H7 (cell line): ENCODE results near the gene PTGR3. TPM values are rescaled to one million over a fixed set of nuclear protein-coding genes. Genes with fewer than 3 reads are reported as not detected.
A peak's percentile ranks its signal among the peaks of the same experiment; 100 is the strongest.

Experiments
- DNase-seq: peaks from one replicate; pipeline ENCODE4 v3.0.0; 2012
- H3K27me3 ChIP-seq: 2 replicates; pipeline ENCODE4 v1.6.0; 2011; ENCODE audit warnings: mild to moderate bottlenecking, low read length; ENCODE audit not compliant: control insufficient read depth, insufficient read depth
- H3K36me3 ChIP-seq: replicated peaks from 2 replicates; pipeline ENCODE4 v1.5.1; 2011; ENCODE audit warnings: low read length; ENCODE audit not compliant: control insufficient read depth, insufficient read depth
- H3K4me3 ChIP-seq: 2 replicates; pipeline ENCODE4 v1.5.1; 2011; ENCODE audit warnings: low read depth, mild to moderate bottlenecking, control low read depth, low read length, moderate library complexity; ENCODE audit not compliant: insufficient read depth
- total RNA-seq: library from RNA; depleted of rRNA; stranded (reverse); fragments of >200 nt; shearing (Covaris generic); gene quantifications from 2 replicates; pipeline ENCODE4 v1.2.3, GENCODE V29; 2014

PTGR3 gene
- total RNA-seq, 1 experiment from 2014 or later: 18.1 TPM

DNA sequence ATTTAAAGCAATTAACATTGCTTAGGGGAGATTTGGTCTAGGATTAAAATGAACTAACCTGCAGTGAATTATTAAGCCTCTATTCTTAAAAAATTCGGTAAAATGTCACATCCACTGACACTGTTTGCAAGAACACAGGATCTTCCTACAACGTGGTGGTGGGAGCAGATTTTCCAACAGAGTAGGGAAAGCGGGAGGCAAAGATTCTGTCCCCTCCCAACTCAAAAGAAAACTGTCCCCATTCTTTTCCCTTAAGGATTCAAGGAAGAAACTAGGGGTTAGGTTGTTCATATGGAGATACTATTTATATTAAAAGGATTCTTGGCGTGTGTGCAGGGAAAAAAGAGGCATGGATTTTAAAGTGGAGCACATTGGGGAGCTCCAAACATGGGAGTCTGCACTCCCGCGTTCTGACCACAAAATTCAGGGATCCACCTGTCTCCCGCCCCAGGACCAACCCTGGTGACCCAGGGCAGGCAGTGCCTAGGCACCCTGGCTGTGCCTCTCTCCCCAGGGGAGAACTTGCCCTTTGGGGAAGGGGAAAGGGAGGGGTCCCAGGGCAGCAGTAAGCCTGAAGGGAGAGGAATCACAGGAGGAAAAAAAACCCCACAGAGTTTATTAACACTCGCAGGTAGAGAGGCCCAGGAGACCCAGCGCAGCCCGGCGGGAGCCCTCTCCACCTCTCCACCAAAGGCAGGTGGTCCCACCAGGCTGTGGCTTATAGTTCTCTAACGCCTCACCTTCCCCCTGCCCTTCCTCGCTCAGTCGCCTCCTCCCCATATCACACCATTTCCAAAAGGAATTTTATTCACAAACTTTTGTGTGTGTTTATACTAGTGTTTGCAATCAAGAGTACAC lies 2.3 kb downstream of the PTGR3 start:
- peak overlapping the region; percentile 80; the same call in 1 of the 2 replicates for H3K4me3 ChIP-seq
- H3K27me3 ChIP-seq: peaks cover 67% of the 10 kb centered on the region

DNA sequence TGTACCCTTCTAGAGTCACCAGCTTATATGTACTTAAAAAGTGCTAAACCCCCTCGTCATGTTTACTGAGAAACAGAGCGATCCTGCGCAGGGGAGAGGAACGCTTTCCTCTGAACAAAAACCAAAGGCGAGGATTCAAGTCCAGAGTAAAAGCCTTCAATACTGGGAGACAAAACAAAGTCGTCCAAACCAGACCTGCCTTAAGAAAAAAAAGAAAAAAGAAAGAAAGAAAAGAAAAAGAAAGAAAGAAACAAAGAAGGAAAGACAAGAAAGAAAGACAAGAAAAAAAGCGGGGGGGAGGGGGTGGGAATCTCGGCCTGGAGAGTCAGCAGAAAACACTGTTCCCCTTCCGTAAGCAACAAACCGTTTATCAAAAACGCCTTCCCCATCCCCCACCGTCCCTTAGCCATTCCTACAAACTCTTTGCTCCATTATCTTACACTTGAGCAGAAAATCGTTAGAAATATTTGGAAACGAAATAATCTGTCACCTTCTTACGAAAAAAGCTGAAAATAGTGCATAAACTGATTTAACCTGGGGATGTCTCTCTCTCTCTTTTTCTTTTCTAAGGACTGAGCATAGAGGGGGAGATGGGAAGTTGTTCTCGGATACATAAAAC lies 3.3 kb downstream of the PTGR3 start:
- H3K36me3 ChIP-seq: no peaks in the 10 kb centered on the region
- peak; percentile 78 for DNase-seq
- H3K27me3 ChIP-seq: peaks cover 62% of the 10 kb centered on the region
- H3K4me3 ChIP-seq: peak overlapping the region; percentile 55

More for the DNA sequence above, 2.3 kb downstream of the PTGR3 start:
- peak; percentile 70 for DNase-seq
- H3K36me3 ChIP-seq: no peaks in the 10 kb centered on the region

DNA sequence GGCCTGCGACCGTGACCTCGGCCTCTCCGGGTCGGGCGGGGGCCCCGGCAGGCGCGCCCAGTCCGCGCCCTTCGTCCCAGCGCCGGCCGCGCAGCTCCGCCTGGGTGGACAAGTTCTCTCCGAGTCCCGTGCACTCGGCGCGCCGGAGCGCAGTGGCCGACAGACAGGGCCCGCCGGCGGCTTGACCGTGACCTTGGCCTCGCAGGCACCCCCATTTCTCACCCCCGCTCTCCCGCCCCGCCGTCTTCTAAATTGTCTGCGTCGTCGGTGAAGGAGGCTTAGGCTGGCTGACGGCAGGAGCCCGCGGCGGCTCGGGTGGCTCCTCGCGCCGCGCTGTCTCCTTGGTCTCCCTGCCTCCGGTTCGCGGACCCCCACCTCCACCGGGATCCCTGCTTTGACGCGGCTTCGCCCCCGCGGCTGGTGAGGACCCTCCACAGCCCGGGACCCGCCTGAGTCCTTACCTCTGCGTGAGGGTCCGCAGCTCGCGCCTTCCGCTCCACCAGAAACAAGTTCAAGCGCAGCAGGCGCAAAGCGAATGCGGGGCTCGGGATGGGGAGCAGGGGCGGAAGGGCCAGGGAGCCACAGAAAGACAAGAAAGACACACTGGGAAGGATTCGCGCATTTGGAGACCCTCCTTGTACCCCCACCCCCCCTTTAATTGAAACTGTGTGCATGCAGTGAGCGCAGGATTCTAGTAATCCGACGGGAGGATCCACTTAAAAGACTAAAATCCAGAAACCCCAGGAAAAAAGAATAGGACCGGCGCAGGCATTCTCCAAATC lies 4.0 kb downstream of the PTGR3 start:
- H3K4me3 ChIP-seq: peak overlapping the region; percentile 55
- peaks cover 56% of the 10 kb centered on the region for H3K27me3 ChIP-seq
- H3K36me3 ChIP-seq: no peaks in the 10 kb centered on the region
- DNase-seq: peak; percentile 84

DNA sequence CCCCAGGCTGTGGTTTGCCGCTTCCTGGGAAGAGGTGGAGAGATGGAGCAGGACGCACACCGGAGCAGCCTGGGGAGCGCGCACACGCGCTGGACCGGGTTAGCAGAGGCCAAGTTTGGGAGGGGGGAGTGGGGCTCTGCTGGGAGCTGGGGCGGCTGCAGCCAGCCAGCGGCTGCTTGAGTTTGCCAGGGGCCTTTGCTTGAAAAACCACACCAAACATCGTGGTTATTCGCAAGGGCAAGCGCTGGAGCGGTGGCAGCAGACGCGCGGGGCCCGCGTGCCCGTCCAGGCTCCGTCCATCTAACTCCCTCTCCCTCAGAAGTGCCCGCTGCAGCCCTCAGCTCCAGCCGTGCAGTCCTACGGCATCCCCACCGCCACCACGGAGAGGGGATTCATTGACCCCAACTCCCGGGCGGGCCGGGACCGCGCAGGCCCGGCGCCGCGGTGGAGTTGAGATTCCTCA lies 4.6 kb downstream of the PTGR3 start:
- peak overlapping the region; percentile 55 for H3K4me3 ChIP-seq
- H3K27me3 ChIP-seq: peaks cover 56% of the 10 kb centered on the region
- DNase-seq: peak; percentile 89
- H3K36me3 ChIP-seq: no peaks in the 10 kb centered on the region

DNA sequence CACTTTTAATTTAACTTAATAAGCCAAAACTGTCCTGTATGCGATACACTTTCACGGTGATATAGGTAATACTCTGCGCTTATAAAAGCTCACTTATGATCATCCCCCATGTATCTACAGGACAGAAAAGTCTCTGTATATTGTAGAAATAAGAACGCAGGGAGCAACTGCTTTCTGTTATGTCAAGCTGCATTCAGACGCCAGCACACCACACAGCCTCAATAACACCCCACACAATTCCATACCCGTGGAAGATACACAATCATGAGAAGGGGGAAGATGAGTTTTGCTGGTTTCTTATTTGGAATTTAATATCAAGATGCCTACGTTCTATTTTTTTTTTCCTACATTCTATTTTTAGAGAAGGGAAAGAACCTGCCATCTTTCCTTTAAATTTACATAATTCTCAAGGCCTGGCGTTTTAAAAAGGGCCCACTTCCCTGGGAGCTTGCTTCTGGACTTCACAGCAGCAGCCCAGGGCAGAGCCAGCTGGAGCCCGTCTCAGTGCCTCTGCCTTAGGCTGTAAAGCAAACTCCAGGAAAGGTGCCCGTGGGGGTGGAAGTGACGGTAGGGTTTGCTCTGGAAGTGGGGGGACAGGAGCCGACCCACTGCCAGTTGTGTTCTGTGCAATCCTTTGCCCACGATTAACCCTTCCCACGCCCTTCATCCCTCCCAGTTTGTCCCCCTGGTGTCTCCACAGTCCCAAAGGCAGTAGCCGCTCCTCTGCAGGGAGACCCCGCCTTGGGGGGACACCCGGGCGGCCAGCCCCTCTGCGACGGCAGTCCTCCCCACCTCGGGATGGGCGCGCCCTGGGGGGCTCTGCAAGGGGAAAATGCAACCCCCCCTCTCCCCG lies 5.3 kb downstream of the PTGR3 start:
- Histone ChIP-seq H3K27me3 (peaks cover 56% of the 10 kb centered on the region), H3K4me3 (peak overlapping the region; percentile 55), H3K36me3 (no peaks in the 10 kb centered on the region)
- DNase-seq: peak; percentile 60

DNA sequence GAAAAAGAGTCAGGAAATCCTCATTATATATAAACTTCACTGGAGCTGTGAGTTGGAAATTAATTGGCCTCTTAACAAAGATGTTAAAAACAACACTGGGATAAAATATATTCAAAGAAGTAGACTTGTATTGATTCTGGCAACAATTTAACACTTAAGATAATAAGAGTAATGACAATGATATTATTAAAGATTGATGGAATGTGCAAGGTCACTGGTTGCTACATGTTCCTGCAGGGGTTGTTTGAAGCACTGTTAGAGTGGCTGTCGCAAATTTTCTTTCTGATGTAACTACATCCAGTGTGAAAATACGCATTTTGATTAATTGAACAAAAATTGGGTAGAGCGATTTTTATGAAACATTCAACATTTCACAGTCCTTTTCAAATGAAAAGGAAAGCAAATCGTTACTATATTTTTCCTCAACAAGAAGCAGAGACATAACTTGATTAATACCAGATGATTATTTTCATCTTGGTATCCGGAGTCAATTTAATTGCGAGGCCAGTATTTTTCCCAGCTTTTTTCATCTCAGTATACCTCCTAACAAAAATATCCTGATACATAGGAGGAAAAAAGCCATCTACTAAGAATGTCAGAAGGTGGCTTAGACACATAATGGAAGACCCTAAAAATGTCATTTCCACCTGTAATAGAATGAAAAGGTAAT lies 6.1 kb downstream of the PTGR3 start:
- DNase-seq: no peak
- no peak overlapping the region for H3K4me3 ChIP-seq
- peaks cover 52% of the 10 kb centered on the region for H3K27me3 ChIP-seq

DNA sequence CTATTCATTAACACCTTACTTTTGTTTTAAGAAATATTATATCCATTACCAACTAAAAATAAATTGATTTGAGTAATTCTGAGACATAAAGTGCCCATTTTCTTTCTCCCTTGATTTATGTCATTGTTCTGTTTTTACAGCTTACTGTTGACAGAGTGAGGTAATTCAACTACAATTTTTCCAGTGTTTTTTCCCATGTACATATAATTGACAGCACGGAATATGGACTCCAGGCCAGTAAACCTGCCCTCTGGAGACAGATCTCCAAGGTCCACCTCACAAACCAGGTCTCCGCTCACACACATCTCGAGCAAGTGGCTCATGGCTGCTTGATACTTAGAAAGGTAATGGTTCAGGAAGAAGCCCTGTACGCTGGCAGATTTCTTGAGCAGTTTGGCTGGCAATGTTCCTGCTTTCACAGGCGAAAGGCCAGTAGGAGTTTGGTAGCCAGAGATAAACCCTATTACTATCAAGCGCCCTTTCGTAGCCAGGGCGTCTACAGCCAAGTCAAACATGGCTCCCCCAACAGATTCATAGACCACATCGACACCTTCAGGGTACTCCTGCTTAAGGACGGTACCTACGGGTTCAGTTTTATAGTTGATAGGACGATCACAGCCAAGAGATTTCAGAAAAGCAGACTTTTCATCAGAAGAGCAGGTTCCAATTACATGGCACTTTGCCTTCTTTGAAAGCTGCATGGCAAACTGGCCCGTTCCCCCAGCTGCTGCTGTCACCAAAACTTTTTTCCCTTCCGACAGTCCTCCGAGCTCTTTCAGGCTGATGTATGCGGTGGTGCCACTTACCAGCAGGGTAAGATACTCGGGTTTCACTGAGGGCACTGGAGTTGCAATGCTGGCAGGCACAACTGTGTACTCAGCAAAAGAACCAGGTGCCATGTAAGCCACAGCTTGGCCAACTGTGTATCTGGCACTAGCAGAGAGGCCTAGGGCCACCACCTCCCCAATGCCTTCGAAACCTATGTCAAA lies 7.4 kb downstream of the PTGR3 start:
- Histone ChIP-seq H3K4me3 (no peak overlapping the region), H3K27me3 (peaks cover 39% of the 10 kb centered on the region), H3K36me3 (no peaks in the 10 kb centered on the region)
- no peak for DNase-seq

More for the DNA sequence above, 6.1 kb downstream of the PTGR3 start:
- no peaks in the 10 kb centered on the region for H3K36me3 ChIP-seq

DNA sequence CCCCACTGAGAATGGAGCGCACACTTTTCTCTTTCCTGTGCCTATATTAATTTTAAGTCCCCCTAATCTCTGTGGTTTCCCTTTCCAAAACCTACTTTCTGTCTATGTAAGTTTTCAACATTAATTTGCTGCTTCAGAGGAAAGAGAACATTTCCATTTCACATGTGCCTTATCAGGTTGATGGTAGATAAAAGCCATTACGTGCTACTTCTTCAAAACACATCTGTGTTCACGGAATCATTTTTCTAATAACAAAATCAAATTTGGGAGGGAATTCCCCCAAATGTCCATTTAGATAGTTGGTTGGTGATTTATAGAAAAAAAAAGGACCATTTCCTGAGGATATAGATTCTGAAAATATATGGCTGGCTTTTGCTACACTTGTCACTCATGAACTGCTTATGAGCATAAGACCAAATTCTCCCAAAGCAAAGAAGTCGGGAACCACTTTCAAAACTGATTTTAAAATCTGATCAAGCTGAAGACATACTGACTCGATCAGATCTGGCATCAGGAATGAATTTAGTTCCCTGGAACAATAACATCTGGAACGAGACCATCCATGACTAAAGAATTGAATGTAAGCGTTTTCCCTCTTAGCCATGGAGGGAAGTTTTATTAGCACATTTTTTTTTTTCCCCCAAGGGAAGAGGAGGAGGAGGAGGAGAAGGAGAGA lies 8.2 kb downstream of the PTGR3 start:
- Histone ChIP-seq H3K4me3 (no peak overlapping the region), H3K27me3 (peaks cover 31% of the 10 kb centered on the region), H3K36me3 (no peaks in the 10 kb centered on the region)
- no peak for DNase-seq

DNA sequence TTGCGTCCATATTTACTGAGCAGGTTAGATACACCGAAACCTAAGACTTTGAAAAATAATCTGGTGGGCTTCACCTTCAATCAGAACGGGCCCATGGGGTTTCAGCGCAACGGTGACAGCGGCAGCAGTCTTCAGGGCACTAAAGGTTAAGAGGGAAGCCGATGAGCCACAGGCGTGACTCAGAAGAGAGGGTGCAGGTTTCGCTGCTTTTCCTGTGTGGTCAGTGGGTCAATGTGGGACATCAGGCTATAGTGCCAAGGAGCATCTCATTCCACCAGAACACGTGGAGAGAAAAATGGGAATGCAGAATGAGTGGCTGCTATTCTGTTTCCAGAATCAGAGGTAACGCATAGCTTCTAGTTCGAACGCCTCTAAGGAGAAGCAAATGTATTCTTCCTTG lies 8.9 kb downstream of the PTGR3 start:
- no peaks in the 10 kb centered on the region for H3K36me3 ChIP-seq
- no peak for DNase-seq
- H3K27me3 ChIP-seq: peaks cover 25% of the 10 kb centered on the region
- H3K4me3 ChIP-seq: no peak overlapping the region

DNA sequence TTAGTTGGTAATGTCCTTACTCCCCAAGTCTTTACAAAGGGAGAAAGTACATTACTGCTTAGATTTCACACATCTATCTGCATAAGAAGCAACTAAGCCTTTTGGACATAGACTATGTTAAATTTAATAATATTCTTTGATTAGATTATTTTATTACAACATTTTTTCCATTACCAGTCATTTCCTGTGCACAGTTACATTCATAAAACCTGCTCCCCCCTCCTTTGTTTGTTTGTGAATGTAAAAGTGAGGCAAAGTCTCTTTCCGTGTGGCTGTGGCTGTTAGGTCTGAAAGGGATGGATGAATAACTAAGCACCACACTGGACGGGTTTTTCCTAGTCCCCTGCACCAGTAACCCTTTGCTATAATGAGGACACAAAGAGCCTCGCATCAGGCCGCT lies 9.6 kb downstream of the PTGR3 start:
- Histone ChIP-seq H3K36me3 (no peaks in the 10 kb centered on the region), H3K4me3 (no peak overlapping the region), H3K27me3 (peaks cover 17% of the 10 kb centered on the region)
- no peak for DNase-seq

DNA sequence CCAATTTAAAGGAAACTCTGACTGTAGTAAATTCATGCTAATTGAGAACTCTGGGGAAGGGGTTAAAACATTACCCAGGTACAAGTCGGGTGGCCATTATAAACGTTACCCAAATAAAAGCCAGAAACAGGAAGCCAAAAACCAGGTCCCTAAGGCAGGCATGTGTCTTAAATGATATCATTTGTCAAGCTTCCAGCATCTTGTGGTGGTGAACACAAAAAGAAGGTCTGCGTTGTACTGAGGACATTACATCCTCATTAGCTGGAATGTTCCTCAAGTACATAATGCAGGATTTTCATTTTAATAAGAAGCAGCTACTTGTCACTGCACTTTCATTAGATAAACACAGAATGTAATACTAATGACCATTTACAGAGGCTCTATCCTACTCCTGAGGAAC lies 10.9 kb downstream of the PTGR3 start:
- Histone ChIP-seq H3K4me3 (no peak overlapping the region), H3K27me3 (peaks cover 5% of the 10 kb centered on the region; the same call in 1 of the 2 replicates), H3K36me3 (no peaks in the 10 kb centered on the region)
- no peak for DNase-seq

DNA sequence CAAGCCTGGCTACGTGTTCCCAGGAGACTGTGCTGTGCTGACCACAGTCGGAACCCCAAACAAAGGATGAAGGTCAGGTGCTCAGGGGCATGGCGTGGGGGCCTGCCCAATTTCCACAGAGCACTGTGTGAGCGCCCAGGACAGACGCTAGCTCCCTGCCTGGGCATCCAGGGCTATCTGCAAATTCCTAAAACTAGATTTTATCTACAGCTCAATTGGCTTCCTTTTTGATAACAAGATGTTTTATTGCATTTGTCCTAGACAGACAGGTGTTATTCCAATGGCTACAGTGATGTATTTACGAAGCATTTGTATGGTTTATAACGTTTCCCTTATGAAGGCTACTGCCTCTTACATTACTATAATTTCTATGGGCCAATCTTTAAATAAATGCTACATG lies 16.0 kb downstream of the PTGR3 start:
- H3K27me3 ChIP-seq: no peaks in the 10 kb centered on the region
- no peak for DNase-seq
- H3K4me3 ChIP-seq: no peak overlapping the region

More for the DNA sequence above, 16.0 kb downstream of the PTGR3 start:
- no peaks in the 10 kb centered on the region for H3K36me3 ChIP-seq
